Measurements from ENCODE around the gene CTNNA2. TPM values are rescaled to one million over a fixed set of nuclear protein-coding genes. Genes with fewer than 3 reads are reported as not detected.
A peak's percentile ranks its signal among the peaks of the same experiment; 100 is the strongest.

CTNNA2 gene
- polyA plus RNA-seq, 2 of the 4 experiments (the other 2 are of a cell fraction), result 0.50 to 0.94 TPM

- H3K27ac ChIP-seq, result no peak overlapping the region
- DNase-seq (ENCODE audit: low read depth in 1 of 2, low spot score in 1 of 2), result no peak
- POLR2A ChIA-PET, result no interaction called here
- FAIRE-seq, result no peak
- H3K4me3 ChIP-seq, result no peak overlapping the region
- 10% methylated on average over 1 of the region's 1 CpG for WGBS (ENCODE audit: missing lambda C conversion rate)
- no peak for ATAC-seq
- H3K4me1 ChIP-seq, result no peaks in the 10 kb centered on the region
- no peak for TF ChIP-seq ZC3H11A (IDR thresholded peaks at IDR 0.05)
- H3K9me3 ChIP-seq, result no peaks in the 10 kb centered on the region
- no peak overlapping the region for H3K4me2 ChIP-seq
- CTCF ChIA-PET, result no interaction called here
Measured at GRCh38 chr2:80164375-80164774, 651.5 kb downstream of the CTNNA2 start.

- no peaks in the 10 kb centered on the region for H3K4me1 ChIP-seq
- H3K4me2 ChIP-seq, result no peak overlapping the region
- 0 out of 3 replicates have a peak, but pooled peaks cover 5% of the 10 kb centered on the region for H3K9me3 ChIP-seq
- ATAC-seq (no peak), FAIRE-seq (no peak), DNase-seq (ENCODE audit: low read depth in 1 of 2, low spot score in 1 of 2) (no peak)
- POLR2A ChIA-PET, result no interaction called here
- no peak overlapping the region for H3K4me3 ChIP-seq
- whole genome bisulfite sequencing (ENCODE audit: missing lambda C conversion rate), result 6% methylated on average over 3 of the region's 3 CpGs
- TF ChIP-seq NR3C1 (IDR thresholded peaks at IDR 0.05), result no peak
- TF ChIP-seq EHMT2 (IDR thresholded peaks at IDR 0.05; ENCODE audit: low read depth), result no peak
- no peak for TF ChIP-seq CEBPB (IDR thresholded peaks at IDR 0.05)
- no peak for TF ChIP-seq EHF (CRISPR knock-in tag; IDR thresholded peaks at IDR 0.05)
- TF ChIP-seq RAD21 (conservative IDR thresholded peaks at IDR 0.05 in 1 of 2, IDR thresholded peaks at IDR 0.05 in 1 of 2), result no peak
- no peak for TF ChIP-seq JUNB (IDR thresholded peaks at IDR 0.05)
- TF ChIP-seq HMGXB4 (CRISPR knock-in tag; IDR thresholded peaks at IDR 0.05; ENCODE audit: borderline replicate concordance), result no peak
- TF ChIP-seq MAX (IDR thresholded peaks at IDR 0.05), result no peak
- no peak for TF ChIP-seq BCL3 (IDR thresholded peaks at IDR 0.05)
- no peak for TF ChIP-seq HDAC2 (IDR thresholded peaks at IDR 0.05)
- no peak for TF ChIP-seq USF2 (IDR thresholded peaks at IDR 0.05)
- no peak for TF ChIP-seq ZSCAN20 (CRISPR knock-in tag; IDR thresholded peaks at IDR 0.05)
- no peak for TF ChIP-seq PHF8 (IDR thresholded peaks at IDR 0.05; ENCODE audit: borderline replicate concordance, low read depth)
- TF ChIP-seq KDM1A (IDR thresholded peaks at IDR 0.05; ENCODE audit: low read depth), result no peak
- no peak for TF ChIP-seq CTCF (IDR thresholded peaks at IDR 0.05)
- TF ChIP-seq HOXA7 (CRISPR knock-in tag; IDR thresholded peaks at IDR 0.05), result no peak
- H3K27ac ChIP-seq, result no peak overlapping the region
- CTCF ChIA-PET, result no interaction called here
Measured at GRCh38 chr2:80166483-80167171, 653.8 kb downstream of the CTNNA2 start.

- Histone ChIP-seq H3K4me3 (no peak overlapping the region), H3K4me2 (no peak overlapping the region), H3K4me1 (no peaks in the 10 kb centered on the region), H3K27ac (no peak overlapping the region), H3K9me3 (0 out of 3 replicates have a peak, but pooled peaks cover 5% of the 10 kb centered on the region)
- no peak for DNase-seq (ENCODE audit: low read depth in 1 of 2, low spot score in 1 of 2)
- peak; percentile 18 for FAIRE-seq
- ChIA-PET CTCF (no interaction called here), POLR2A (no interaction called here)
- no peak for ATAC-seq
- WGBS (ENCODE audit: missing lambda C conversion rate), result 0% methylated on average over 1 of the region's 1 CpG
- TF ChIP-seq CHD4 (IDR thresholded peaks at IDR 0.05; ENCODE audit: borderline replicate concordance), result no peak
- no peak for TF ChIP-seq HEYL (CRISPR knock-in tag; IDR thresholded peaks at IDR 0.05)
- TF ChIP-seq HOXB13 (CRISPR knock-in tag; IDR thresholded peaks at IDR 0.05; ENCODE audit: low read depth), result no peak
- TF ChIP-seq RARB (CRISPR knock-in tag; IDR thresholded peaks at IDR 0.05), result no peak
- TF ChIP-seq ESRRA (IDR thresholded peaks at IDR 0.05; ENCODE audit: borderline replicate concordance, low read length), result no peak
- no peak for TF ChIP-seq RCOR1 (IDR thresholded peaks at IDR 0.05; ENCODE audit: low read depth, low read length)
- no peak for TF ChIP-seq TFCP2L1 (CRISPR knock-in tag; IDR thresholded peaks at IDR 0.05)
- no peak for TF ChIP-seq FOXS1 (CRISPR knock-in tag; IDR thresholded peaks at IDR 0.05)
- TF ChIP-seq ATOH8 (CRISPR knock-in tag; IDR thresholded peaks at IDR 0.05; ENCODE audit: low read depth), result no peak
- TF ChIP-seq HMGXB4 (CRISPR knock-in tag; IDR thresholded peaks at IDR 0.05; ENCODE audit: borderline replicate concordance), result no peak
Measured at GRCh38 chr2:80167284-80167808, 654.5 kb downstream of the CTNNA2 start.

Measured in A549 (cell line).